NCI-H146 treated with DMSO at 0.1 percent for 48 hours (cell line): ENCODE results near the gene RAD51B.

Experiments used
- DNase-seq: peaks from one replicate; lab custom pipeline; 2025; ENCODE audit not compliant: unreplicated experiment; lab: John Stamatoyannopoulos, UW

Gene RAD51B

DNA sequence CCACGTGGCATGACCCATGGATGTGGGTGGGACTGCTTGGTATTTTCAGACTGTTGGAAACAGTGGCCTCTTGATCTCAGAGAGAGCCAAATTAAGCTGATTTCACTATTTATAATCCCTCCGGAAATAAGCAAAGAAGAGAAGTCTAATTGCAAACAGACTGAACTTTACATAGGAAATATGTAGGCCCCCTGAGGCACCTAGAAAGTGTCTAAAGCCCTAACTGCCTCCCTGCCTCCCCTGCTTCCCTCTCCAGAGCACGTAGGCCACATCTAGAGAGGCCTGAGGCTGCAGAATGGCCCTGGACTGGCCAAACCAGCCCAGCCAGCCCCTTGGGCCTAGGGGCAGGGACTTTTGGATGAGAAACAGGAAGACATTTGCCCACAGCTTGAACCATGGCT is 849.5 kb downstream of the RAD51B start:
- DNase-seq, result no peak

DNA sequence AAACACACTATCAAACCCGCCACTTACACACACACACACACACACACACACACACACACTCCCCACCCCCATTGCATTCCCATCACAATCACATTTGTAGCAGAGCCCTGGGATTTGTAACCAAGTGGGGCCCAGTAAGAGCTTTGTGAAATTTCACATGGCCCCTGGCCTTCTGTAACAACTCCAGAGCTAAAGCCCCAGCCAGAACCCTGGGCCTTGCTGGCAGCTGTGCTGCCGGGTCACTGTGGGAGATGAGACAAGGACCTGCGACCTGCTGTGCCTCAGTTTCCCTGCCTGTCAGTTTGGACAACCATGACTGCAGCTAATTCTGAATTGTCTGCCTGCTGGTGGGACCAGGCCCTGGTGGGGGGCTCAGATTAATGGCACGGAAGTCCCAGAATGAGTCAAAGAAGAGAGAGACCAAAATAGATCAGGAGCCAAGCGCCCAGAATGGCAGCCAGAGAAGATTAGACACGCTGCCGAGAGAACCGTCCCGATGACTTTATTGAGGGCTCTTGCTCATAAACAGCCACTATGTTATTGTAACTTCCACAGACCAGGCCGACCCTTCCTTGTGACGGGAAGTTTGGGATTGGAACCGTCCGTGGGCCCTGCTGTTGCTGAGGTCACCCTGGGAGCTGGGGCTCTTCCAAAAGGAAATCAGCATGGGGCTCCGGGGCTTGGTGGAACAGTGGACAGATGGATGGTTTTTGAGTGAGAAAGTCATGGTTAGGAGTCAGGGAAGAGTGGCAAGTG is 850.2 kb downstream of the RAD51B start:
- DNase-seq, result no peak

DNA sequence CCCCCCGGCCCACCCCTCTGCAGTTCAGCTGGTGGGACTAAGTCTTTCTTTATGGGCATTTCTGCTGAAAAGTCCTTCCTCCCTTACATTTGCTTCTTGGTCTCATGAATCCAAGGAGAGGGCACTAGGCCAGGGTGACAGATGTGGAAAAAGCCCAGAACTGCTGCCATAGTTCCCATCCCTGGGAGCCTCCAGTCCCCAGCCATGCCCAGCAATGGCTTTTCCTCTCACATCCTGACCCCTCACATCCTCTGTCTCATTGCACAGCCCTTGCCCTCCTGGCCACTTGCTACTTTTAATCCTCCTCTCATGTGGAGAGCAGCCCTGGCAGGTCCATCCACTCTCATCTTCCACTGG is 850.8 kb downstream of the RAD51B start:
- DNase-seq, result no peak

DNA sequence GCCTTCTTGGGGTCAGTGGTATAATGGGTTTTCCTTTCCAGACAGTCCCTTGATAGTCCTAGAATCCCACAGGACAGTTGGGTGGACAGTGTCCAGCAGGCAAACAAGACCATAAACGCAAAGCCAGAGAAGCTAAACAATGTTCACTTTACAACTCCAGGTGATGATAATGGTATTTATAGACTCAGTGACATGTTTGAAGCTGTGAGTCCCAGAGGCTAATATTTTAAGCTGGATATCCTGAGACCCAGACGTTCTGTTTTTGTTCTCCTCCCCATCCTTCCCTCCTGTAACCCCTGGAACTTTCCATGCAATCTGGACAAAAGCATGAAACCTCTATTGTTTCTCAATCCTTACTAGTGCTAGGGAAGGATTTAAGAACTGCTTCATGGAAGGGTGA is 852.3 kb downstream of the RAD51B start:
- DNase-seq, result no peak

DNA sequence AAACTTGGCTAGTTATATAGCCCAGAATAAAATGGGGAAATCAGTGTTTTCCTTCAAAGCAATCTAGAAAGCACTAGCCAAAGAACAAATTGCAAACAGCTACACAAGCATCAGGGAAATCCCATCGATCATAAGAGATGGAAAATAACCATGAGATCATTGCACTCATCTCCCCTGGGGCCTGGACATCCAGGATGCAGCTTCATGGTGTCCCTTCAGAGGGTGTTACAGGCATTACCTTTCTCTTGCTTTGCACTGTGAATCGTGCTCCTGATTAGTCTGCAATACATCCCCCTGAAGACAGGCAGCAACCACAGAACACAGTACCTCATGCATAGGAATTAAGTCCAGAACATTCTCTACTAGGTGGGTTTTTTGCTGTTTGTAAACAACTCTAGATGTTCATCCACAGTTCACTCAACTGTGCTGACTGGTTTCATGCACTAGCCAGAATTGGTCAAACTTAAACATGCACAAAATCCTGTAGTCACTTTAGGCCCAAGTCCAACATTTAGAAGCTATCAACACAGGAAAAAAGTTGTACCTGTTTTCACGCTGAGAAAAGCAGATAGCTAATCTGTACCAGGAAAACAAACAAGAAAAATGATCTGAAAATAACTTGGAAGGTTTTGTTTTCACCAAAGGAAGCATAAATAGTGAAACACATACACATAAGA is 853.2 kb downstream of the RAD51B start:
- DNase-seq, result no peak

DNA sequence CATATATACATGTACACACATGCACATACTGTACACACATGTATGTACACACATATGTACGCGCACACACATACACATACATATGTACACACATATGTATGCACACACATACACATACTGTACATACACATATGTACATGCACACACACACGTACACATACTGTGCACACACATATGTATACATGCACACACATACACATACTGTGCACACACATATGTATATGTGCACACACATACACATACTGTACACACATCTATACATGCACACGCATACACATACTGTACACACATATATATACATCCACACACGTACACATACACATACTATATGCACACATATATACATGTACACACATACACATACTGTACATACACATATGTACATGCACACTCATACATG is 853.9 kb downstream of the RAD51B start:
- no peak for DNase-seq

DNA sequence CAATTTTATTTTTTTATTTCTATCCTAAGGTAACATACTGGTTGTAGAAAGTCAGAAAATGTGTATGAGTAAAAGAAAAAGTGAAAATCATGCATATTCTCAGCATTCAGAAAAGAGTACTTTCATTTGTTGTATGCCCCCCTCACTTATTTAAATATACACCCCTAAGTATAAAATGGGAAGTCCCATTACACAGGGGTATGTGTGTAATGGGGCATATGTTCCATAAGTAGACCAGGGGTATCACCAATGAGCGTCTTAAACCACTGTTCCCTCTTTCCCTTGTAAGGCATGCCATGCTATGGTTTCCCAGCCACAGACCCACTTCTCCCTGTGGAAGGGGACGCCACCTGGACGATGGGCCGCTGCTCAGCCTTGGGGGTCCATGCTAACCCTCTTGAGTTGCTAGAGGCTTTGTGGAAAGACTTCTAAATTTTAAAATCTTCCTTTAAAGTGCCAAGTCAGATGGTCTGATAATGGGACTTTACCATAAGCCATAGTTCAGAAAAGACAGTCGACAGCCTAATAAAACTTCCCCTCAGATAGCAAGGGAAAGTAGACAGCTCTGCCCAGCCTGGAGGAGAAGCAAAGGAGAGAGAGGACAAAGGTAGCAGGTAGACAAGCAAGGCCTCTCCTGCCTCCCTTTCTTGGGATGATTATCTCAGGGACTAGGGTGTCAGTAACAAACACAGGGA is 855.1 kb downstream of the RAD51B start:
- DNase-seq, result no peak

DNA sequence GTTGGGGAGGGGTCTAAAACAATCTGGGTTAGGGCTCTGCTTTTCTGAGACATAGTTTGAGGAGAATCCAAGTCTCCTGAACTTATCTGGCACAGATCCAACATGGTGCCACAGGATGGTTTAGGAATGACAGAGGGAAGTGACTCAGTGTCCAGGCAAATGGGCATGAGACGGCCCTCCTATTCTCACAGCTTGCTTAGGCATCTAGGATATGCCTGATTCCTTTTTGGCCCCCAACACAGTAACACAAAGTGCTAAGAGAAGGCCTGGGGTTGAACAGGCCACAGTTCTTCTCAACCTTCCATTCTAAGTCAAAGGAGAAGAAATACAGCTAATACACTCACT is 855.6 kb downstream of the RAD51B start:
- DNase-seq, result no peak

DNA sequence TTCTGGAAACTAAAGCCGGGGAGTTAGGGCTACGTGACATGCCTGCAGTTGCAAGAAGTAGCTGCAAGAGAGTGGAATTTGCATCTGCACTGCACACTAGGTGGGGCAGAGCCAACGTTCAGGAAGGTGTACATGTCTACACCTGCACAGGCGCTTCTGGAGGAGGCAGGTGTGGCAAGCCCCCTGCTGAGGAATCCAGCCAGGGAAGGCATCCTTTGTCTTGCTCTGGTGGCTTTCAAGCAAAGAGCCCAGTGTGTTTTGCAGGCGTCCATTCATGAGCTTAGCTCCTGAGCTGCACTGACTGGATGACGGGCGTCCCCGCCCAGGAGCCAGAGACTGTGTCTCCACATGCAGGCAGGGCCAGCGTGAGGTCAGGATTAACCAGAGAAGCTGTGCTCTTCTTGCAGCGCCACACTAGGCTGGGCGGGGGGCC is 856.9 kb downstream of the RAD51B start:
- DNase-seq, result peak; percentile 79

DNA sequence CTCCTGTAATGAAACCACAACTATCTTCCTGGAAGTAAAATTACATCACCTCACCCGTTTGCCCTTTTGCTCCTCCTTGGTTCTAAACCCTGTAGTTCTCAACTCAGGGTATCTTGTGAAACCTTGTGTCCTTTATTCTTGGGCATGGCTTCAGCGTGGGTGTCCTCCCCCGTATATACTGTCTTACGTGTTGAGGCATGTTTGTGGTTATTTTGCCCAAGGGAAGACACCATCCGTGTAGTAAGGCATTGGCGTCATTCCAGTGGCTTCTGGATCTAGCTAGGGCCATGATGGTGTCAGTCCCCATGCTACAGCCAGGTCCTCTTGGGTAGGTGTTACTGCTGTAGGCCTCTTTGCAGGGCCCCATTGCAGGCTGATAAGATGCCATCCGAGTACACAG is 857.9 kb downstream of the RAD51B start:
- no peak for DNase-seq

DNA sequence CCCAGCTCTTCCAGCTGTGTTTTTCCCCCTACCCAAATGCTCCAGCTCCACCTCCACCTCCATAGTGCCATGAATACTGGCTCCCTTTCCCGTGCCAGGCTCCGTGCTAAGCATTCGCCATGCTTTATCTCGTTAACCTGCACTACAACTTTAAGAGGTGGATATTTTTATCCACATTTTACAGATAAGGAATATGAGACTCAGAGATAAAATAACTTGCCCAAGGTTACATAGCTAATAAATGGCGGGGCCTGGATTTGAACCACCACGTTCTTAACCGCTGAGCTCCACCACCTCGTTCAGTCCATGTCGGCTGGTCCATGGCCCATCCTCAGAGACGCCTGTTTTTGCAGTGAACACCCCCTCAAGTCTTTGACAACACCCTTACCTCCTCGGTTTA is 858.3 kb downstream of the RAD51B start:
- no peak for DNase-seq

DNA sequence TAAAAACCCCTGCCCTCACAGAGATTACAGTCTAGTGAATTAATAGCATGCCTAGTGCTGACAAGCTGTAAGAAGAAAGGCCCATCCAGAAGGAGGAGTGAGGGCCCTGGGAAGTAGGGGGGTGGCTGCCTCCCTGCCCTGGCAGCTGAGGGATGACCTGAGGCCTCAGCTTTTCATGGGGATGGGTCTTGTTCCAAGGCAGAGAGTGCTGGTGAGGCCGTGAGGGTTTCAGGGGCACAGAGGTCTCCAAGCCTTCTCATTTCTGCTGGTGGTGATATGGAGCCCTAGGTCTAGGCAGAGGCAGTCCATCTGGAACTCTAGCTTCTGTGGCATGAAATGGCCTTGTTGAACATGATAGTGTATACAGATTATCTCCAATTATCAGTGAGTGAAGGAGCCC is 858.9 kb downstream of the RAD51B start:
- DNase-seq, result no peak

DNA sequence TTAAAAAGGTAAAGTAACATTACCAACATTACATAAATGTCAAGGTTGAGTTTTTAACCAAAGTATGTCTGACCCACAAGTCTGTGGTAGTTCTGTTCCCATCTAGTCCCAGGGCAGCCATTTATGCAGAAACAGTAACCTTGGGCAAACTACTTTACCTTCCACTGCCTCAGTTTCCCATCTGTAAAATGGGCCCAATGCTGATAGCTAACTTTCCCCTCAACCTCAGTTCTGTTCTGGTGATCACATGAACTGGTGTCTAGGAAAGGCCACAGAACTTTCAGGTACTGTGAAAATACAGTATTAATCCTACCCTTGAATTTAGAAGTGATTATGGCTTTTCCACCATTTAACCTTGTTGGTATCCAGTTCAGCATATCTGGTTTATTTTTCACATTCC is 859.7 kb downstream of the RAD51B start:
- no peak for DNase-seq

DNA sequence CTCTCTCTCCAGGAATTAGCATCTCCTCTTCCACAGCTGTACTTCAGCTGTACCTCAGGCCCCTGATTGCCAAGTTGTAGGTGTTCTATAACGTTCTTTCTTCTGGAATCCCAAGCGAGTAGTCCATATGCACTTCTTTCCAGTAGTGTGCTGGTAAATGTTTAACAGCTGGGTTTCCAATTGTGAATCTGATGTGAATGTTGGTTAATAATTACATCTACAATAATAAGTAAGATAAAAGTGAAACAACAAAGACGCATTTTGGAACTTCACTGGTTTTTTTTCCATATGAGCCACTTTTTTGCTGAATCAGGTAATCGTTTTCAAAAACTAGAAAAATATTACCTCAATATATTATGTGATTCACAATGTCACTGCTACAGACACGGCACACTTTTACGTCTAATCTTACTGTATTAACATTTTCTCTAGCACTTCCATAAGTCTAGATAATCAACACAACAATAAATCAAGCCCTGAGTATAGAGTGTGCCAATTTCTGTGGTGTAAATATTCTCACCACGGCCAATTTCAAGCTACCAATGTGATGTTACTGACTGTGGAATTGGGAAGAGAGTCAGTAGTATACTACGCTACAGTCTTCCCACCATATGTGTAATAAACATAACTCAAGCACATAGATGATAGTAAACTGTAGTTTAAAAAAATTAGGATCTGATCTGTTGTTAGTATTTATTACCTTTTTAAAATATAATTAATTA is 860.3 kb downstream of the RAD51B start:
- DNase-seq, result no peak

DNA sequence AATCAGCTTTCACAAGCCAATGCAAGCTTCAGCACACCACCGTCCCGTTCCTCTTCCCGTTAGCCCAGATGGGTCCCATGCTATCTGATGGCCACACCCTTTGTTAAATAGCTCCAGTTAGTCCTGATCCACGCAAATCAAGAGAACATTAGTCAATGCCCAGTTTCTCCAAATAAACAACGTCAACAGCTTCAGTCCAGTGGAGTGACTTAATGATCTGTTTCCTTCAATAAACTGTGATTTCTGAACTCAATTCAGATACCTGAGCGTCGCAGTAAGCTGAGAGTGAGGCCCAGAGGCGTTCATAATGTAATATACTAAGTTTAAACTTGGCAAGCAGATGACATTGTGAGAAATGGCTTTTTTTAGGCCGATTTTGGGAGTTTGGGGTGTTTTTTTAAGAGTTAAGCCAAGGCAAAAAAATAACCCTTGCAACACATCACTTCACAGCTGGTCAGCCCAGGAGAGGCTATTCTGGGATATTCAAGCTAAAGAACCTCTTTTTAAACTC is 861.0 kb downstream of the RAD51B start:
- DNase-seq, result no peak

DNA sequence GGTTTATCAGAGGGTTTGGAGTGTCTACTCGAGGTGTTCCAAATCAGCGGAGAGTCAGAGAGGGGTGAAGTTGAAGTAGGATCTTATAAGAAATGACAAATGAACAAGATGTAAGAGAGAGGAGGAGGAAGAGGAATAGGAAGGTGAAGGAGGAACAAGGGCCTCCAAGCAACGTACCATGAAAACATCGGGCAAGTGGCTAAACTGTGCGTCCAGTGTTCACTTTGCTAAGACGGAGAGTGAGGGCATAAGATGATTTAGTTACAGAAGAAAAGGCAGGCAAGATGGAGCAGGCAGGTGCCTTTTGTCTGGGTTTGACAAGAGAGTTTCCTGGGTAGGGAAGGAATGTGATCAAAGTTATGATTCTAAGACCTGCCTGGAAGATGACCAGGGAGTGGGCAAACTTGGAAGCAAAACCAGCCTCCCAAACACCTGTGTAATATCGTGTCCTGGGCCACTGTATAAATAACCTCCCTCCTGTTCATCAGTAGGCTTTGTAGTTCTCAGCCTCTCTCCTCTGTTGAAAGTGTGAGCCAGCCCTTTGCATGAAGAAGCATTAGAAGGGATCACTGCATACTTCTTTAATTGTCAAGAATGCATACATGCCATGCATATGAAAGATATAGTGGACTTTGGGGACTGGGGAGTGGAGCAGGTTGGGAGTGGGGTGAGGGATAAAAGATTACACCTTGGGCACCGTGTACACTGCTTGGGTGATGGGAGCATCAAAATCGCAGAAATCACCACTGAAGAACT is 861.9 kb downstream of the RAD51B start:
- no peak for DNase-seq

DNA sequence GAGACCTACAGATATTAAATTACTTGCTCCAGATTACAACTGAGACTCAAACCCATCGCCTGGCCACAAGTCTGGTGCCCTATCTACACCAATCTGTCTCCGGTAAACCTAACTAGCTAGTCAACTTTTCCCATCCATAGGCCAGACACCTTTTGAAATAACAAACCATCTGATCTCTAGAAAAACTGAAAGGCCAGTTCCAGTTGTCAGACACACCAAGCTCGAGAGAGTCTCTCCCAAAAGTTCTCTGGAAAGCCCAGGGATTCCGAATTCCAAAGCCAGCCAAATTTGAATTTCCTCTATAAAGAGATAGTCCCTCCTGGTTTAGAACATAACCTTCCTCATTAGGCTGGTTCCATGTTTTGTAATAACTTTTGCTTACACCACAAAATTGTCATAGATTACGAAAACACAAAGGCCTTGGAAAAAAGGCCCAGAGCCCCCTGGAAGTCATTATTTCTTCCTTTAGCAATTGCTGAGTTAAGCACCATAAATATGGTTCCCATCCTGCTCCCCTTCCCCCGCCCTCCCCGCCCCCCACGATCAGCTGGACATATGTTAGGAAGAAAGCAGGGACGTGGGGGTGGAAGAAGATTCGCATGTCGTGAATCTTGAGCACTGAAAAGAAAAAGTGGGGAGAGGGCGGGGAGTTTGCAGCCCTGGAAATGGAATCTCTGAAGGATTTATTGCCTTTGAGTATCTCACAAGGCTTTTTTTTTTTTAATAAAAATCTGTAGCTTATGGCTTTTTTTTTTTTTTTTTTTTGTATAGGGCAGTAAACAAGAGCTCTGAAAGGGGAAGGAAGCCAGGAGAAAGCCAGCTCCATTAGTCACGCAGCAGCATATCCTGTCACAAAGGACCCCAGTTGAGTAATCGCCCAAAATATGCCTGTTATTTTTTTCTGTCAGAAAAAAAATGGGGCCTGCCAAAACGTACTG is 862.9 kb downstream of the RAD51B start:
- DNase-seq, result no peak

DNA sequence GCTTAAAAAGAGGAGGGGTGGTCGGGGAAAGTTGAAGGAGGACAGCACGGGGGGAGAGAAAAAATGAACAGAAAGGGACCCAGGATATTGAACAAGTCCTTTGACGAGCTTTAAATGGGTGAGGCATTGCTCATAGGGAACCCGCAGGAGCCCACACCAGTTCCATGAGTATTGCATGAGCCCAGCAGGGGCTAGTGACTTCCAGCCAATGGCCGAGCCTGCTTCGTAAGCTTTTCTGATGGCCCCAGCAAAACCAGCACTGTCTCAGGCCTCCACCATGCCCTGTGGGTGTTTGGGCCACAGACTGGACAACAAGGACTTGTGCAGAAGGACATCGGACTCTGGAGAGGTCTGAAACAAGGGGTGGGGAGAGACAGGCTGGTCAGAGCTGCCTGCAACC is 863.7 kb downstream of the RAD51B start:
- no peak for DNase-seq

DNA sequence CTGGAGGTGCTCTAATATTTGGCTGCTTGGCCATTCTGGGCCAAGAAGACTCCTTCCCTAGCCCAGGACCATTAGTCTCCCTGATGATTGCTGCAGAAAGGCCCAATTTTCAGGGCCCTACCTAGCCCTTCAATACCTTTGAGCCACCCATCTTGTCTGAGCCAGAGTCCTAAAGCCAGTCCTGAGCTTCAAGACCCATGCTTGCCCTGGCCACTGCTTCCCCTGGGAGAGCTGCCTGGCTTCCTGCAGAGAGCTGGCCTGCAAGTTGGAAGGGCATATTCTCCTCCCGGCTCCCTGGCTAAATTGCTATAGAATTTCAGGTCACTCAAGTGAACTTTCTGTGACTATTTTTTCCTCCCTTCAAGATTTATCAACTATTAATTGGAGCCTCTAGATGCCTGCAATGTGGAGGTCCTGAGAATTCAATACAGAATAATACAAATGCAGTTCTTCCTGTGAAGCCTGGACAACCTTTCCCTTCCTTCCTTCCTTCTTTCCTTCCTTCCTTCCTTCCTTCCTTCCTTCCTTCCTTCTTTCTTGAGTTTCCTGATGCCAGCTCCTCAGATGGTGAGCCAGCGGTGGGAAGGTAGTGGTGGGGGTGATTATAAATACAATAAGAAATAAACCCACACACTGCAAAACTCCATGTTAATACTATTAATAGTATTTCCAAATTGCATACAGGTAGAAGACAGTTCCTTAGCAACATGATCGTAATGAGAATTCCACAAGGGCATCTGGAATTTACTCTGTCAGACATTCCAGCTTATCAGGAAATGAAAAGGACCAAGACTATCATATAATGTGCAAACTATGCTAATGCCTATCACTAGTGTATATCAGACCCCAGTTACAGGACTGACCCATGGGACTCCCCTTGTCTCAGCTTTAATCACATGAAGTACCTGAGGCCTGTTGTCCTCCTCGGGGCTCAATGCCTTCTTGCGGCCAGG is 865.2 kb downstream of the RAD51B start:
- DNase-seq, result no peak
